ENCODE data around the gene AHCY.

AHCY gene

GRCh38 chr20:34285450-34285849 lies 17.7 kb downstream of the AHCY start:
- TF ChIP-seq GATA3 (IDR thresholded peaks at IDR 0.05; ENCODE audit: low read depth, low read length) (no peak), GATA2 (IDR thresholded peaks at IDR 0.05; ENCODE audit: low read depth, low read length) (no peak)

- no peak for TF ChIP-seq GATA3 (IDR thresholded peaks at IDR 0.05; ENCODE audit: low read depth, low read length)
- no peak for TF ChIP-seq GATA2 (IDR thresholded peaks at IDR 0.05; ENCODE audit: low read depth, low read length)
Measured at GRCh38 chr20:34283844-34284243, 19.3 kb downstream of the AHCY start.

DNA sequence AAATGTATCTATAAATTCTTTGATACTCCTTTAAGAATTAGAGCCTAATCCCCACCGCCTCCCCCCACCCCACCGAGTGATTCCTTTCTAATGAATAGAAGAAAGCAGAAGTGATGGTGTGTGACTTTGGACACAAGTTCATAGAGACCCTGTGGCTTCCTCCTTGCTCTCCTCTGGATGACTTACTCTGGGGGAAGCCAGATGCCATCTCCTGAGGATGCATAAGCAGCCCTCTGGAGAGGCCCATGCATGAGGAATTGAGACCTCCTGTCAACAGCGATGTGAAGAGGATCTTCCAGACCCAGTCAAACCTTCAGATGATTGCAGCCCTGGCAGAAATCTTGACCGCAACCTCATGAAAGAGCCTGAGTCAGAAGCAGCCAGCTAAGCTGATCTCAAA lies 21.1 kb downstream of the AHCY start:
- no peak for TF ChIP-seq GATA2 (IDR thresholded peaks at IDR 0.05; ENCODE audit: low read depth, low read length)
- no peak for TF ChIP-seq GATA3 (IDR thresholded peaks at IDR 0.05; ENCODE audit: low read depth, low read length)

DNA sequence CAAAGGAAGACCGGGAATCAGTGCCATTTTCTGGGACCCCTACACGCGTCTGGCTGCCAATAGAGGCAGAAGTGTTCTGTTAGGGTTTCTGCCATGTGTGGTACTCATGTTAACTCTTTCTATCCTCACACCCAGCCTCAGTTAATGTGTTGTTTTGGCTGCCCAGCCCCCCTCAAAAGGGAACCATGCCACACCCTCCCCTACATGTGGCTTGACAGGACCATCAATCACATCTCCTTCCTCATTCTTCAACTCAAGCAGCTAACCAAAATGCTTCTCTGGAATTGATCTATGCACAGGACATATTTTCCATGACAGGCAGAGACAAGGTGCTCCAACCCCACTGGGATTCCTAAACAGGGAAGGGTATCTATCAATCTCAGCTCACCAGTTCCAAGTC lies 22.0 kb downstream of the AHCY start:
- TF ChIP-seq GATA2 (IDR thresholded peaks at IDR 0.05; ENCODE audit: low read depth, low read length) (no peak), GATA3 (IDR thresholded peaks at IDR 0.05; ENCODE audit: low read depth, low read length) (no peak)

DNA sequence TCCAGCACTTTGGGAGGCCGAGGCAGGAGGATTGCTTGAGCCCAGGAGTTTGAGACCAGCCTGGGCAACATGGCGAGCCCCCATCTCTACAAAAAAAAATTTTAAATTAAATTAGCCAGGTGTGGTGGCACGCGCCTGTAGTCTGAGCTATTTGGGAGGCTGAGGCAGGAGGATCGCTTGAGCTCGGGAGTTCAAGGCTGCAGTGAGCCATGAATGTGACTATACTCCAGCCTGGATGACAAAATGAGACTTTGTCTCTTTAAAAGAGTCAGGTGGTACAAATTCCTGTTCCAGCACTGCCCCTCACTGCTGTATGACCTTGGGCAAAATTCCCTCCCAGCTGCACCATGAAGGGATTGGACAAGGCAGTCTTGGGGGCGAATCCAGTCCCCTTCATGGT lies 28.5 kb downstream of the AHCY start:
- TF ChIP-seq GATA3 (IDR thresholded peaks at IDR 0.05; ENCODE audit: low read depth, low read length) (no peak), GATA2 (IDR thresholded peaks at IDR 0.05; ENCODE audit: low read depth, low read length) (no peak)

- no peak for TF ChIP-seq GATA3 (IDR thresholded peaks at IDR 0.05; ENCODE audit: low read depth, low read length)
- TF ChIP-seq GATA2 (IDR thresholded peaks at IDR 0.05; ENCODE audit: low read depth, low read length) = no peak
Measured at GRCh38 chr20:34271956-34272355, 31.2 kb downstream of the AHCY start.

DNA sequence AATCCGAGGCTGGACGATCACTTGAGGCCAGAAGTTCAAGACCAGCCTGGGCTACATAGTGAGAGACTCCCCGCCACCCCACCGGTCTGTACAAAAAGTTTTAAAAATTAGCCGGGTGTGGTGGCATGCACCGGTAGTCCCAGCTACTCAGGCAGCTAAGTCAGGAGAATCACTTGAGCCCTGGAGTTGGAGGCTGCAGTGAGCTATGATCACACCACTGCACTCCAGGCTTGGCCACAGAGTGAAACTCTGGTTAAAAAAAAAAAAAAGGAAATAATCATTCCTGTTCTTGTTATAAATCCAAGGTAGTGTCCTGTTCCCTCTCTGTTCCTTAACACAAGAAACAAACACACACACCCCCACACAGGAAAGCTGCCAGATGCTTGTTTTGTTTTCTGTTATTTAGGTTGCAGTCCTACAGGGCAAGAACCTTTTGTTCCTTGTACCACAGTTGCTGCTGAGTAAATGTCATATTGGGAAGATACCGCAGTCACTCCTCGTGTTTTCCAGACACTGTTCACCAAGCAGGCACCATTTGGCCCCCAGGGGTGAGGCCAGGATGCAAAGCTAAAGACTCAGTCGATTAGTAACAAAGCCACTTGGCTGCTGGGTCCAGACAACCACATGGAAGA lies 33.0 kb downstream of the AHCY start:
- TF ChIP-seq GATA3 (IDR thresholded peaks at IDR 0.05; ENCODE audit: low read depth, low read length) = no peak
- TF ChIP-seq GATA2 (IDR thresholded peaks at IDR 0.05; ENCODE audit: low read depth, low read length) = no peak

- TF ChIP-seq GATA2 (IDR thresholded peaks at IDR 0.05; ENCODE audit: low read depth, low read length) = no peak
- TF ChIP-seq GATA3 (IDR thresholded peaks at IDR 0.05; ENCODE audit: low read depth, low read length) = no peak
Measured at GRCh38 chr20:34268851-34269636, 34.1 kb downstream of the AHCY start.

DNA sequence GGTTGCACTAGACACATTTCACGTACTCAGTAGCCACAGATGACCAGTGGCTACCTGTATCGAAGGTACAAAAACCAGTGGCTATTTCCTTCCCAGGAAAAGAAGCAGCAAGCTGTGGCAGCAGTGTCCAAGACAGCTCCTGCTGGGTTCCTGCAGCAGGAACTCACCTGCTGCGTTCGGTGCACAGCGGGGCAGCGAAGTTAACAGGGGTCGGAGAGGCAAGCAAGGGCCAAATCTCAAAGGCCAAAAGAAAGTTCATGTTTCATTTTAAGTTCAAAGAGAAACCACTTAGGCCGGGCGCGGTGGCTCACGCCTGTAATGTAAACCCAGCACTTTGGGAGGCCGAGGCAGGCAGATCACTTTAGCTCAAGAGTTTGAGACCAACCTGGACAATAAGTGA lies 35.0 kb downstream of the AHCY start:
- TF ChIP-seq GATA2 (IDR thresholded peaks at IDR 0.05; ENCODE audit: low read depth, low read length) = no peak
- no peak for TF ChIP-seq GATA3 (IDR thresholded peaks at IDR 0.05; ENCODE audit: low read depth, low read length)

DNA sequence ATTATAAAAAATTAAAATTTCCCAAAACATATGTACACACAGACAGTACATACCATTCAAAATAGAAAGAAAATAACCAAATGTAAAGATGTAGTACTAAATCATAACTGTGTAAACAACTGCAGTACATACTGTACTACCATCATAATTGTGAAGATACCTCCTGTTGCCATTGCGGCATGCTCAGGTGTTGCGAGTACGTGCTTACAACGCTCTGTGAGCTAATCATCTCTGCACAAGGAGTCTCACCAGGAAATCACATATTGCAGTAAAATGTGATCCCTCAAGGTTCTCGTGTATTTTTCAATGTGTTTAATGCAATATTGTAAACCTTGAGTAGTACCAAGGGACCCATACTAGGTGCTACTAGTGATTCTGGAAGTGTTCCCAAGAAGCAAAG lies 39.0 kb downstream of the AHCY start:
- no peak for TF ChIP-seq GATA3 (IDR thresholded peaks at IDR 0.05; ENCODE audit: low read depth, low read length)
- TF ChIP-seq GATA2 (IDR thresholded peaks at IDR 0.05; ENCODE audit: low read depth, low read length) = no peak

GRCh38 chr20:34262488-34263288 lies 40.5 kb downstream of the AHCY start:
- no peak for TF ChIP-seq GATA2 (IDR thresholded peaks at IDR 0.05; ENCODE audit: low read depth, low read length)
- TF ChIP-seq GATA3 (IDR thresholded peaks at IDR 0.05; ENCODE audit: low read depth, low read length) = no peak

GRCh38 chr20:34260208-34260942 lies 42.8 kb downstream of the AHCY start:
- TF ChIP-seq GATA3 (IDR thresholded peaks at IDR 0.05; ENCODE audit: low read depth, low read length) (no peak), GATA2 (IDR thresholded peaks at IDR 0.05; ENCODE audit: low read depth, low read length) (no peak)

DNA sequence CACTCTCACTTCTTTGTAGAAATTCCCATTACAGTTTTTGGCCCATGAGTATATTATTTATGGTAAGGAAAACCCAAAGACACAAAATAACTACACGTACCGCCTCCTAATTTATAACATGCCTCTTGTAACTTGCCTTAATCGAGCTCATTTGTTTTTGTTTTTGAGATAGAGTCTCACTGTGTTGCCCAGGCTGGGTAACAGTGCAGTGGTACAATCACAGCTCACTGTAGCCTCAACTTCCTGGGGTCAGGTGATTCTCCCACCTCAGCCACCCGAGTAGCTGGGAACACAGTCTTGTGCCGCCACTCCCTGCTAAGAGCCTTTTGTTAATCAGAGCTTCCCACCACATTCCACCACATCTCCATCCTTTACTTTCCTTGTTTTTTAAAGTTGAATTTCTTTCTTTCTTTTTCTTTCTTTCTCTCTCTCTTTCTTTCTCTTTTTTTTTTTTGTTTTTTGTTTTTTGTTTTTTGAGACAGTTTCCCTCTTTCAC lies 46.5 kb downstream of the AHCY start:
- no peak for TF ChIP-seq GATA2 (IDR thresholded peaks at IDR 0.05; ENCODE audit: low read depth, low read length)
- TF ChIP-seq GATA3 (IDR thresholded peaks at IDR 0.05; ENCODE audit: low read depth, low read length) = no peak

GRCh38 chr20:34254979-34255378 lies 48.2 kb downstream of the AHCY start:
- no peak for TF ChIP-seq GATA3 (IDR thresholded peaks at IDR 0.05; ENCODE audit: low read depth, low read length)
- TF ChIP-seq GATA2 (IDR thresholded peaks at IDR 0.05; ENCODE audit: low read depth, low read length) = no peak
